Nucleus accumbens (tissue), 56 donors: ENCODE measurements around the gene SNCA.

ENCODE experiments used
- DNase-seq, 56 donors: peaks; one replicate each; lab custom pipeline; 2025; lab: John Stamatoyannopoulos, UW

Gene SNCA

GRCh38 chr4:89712827-89713226 lies 124.1 kb downstream of the SNCA start:
- no peak for DNase-seq

GRCh38 chr4:89712141-89712540 lies 124.8 kb downstream of the SNCA start:
- DNase-seq: no peak

DNA sequence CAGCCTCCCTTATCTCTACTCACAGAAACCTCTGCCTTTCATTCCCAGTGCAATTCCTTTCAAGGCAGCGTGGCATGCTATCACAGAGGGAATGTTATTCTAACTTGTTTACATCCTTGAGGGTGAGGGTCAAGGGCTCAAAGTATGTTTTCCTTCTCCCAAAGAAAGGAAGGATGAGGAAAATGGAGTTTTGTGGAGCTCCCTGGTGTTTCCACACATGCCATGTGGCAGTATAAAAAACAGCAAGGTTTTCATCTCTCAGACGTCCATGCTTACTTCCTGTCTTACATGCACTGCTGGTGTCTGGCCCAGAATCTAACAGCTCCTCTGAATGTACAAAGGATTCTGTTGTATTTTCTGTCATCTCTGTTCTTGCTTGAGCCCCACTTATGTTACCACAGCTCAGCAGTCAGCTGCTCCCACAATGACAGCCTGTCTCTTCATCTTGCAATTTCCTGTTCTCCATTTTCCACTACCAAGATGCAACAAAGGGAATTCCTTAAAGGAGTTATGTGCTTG lies 128.0 kb downstream of the SNCA start:
- DNase-seq: peak in 37 of 56 donors; percentile 2 to 52 (median 16)

GRCh38 chr4:89707467-89707866 lies 129.5 kb downstream of the SNCA start:
- no peak for DNase-seq

DNA sequence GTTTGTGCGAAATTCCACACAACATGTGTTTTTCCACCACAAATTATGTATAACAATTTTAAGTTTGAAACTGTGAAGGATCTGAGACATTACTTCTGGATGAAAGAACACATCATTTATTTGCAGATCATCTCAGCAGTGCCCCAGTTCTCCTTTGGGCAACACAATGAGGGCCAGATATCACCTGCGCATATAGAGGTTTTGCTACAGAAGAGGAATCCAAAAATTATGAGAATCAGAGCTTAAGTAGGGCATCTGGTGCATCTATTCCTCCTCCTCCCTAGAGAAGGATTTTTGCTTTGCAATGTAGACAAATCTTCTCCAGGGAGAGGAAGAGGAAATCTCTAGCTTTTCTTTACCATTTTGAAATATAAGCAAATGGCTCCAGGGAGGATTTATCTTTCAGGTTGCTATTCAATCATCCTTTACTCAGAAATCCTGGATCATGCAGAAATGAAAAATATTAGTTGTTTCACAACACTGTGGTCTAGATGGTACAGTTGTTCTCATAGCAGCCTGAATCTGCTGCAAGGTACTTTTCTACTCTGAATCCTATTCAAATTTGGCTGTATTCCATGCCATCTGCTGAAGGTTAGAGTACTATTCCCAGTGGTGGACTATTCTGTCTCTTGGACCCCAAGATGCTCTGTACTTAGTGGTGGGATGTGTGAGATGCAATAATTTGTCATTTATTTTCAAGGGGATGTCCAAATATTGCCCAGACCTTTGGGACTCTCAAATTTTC lies 132.1 kb downstream of the SNCA start:
- DNase-seq: no peak

GRCh38 chr4:89703829-89704590 lies 133.0 kb downstream of the SNCA start:
- DNase-seq: no peak

DNA sequence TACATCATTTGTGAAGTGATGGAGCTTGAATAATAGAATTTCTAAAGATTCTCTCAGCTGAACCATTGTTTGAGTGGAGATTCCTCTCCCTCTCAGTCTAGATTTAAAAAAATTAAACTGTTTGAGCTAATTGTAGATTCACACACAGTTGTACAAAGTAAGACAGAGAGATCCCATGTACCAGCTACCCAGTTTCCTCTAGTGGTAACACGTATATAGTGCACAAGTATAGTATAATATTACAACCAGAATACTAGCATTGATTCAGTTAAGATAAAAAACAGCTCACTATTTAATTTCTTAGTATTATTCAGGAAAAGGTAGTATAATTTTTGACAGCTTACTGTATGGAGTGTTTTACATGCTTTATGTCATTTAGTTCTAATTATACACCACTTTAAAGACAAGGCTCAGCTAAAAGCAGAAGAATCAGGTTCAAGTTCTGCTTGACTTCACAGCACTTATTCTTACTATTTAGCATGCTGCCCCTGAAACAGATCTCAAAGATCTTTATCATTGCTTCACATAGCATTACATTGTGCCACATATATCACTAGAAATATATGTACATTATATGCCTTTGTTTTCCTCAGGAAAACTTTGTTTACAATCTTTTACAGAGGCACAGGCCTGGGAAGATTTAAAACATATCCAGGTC lies 136.1 kb downstream of the SNCA start:
- DNase-seq: no peak

- no peak for DNase-seq
These were observed 151.3 kb downstream of the SNCA start for GRCh38 chr4:89685690-89686089.

DNA sequence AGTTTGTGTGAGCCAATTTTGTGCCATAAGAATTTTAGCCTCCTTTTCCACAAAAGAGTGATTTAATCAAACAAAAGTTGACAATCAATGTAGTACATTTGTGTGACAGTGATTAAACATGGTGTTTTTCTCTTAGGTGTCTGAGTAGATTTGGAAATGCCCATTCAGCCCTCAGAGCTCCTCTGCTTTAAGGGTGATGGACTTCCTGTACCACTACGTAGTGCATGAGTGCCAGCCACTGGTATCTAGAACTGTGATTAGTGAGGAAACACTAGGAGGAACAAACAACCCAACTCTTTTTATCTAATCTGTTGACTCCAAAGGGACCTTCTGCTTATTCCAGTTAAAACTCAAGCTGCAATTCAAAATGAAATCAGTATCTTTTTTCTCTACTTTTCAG lies 151.7 kb downstream of the SNCA start:
- no peak for DNase-seq

- DNase-seq: no peak
These were observed 152.4 kb downstream of the SNCA start for GRCh38 chr4:89684536-89684935.

DNA sequence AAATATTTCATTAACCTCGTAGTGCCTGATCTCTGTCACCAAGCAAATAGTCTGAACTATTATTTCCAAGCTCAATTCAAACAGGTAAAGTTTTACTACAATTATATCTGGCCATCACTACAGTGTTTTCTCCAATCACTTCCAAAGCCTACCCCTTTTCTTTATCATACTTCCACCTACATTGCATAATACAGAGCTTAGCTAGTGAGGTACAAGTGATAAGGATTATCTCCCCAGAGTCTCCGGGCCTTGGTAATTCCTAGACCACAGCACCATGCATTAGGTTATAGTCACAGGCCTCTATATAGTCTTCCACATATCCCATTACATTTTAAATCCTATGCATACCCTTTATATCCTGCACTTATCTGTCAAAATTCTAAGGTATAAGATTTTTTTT lies 154.2 kb downstream of the SNCA start:
- DNase-seq: no peak

- no peak for DNase-seq
These were observed 155.3 kb downstream of the SNCA start for GRCh38 chr4:89681671-89682070.

DNA sequence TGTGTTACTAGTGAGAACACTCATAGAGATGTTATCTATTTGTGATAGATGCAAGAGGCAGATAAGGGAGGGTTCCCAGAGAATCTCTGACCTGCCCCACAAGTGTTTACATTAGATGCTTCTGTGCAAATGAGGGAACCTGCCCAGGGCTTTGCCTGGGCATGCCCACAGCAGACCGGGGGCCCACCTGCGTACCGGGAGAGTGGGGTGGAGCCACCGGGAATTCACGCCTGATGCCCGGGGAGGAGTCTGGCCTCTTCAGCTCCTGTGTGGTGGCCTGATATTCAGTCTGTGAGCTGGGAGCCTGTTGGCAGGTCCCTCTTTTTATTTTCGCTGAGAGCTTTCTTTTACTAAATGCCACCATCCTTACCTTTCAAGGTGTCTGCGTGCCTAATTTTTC lies 155.7 kb downstream of the SNCA start:
- no peak for DNase-seq

GRCh38 chr4:89674876-89675459 lies 162.0 kb downstream of the SNCA start:
- DNase-seq: no peak
